ENCODE measurements around the gene PRAMEF20.
A peak's percentile ranks its signal among the peaks of the same experiment; 100 is the strongest.
"Not testable (repeated sequence)": the region's sequence is repeated elsewhere in the genome, so short reads cannot be mapped to it uniquely, and the experiment has no call there.

Gene PRAMEF20

GRCh38 chr1:13410150-13410549 lies at the start of gene PRAMEF20:
TSS of gene PRAMEF20 (plus strand) at chr1:13410450. CDS start at chr1:13416355, 5,905 bp downstream.
- intact Hi-C loops (cut with DNase I); DNase-seq: not testable (repeated sequence)

- intact Hi-C loops (cut with DNase I); DNase-seq: not testable (repeated sequence)
These were observed 47.9 kb upstream of the PRAMEF20 start for GRCh38 chr1:13362364-13362763.

- intact Hi-C loops (cut with DNase I); DNase-seq: not testable (repeated sequence)
These were observed 45.3 kb upstream of the PRAMEF20 start for GRCh38 chr1:13364928-13365327.

GRCh38 chr1:13366536-13366935 lies 43.7 kb upstream of the PRAMEF20 start:
- not testable (repeated sequence) for DNase-seq

GRCh38 chr1:13368544-13368943 lies 41.7 kb upstream of the PRAMEF20 start:
- peak in 2 of 10 donors; percentile 26 to 41 for DNase-seq
- intact Hi-C loops (cut with DNase I) = not testable (repeated sequence)

More at GRCh38 chr1:13366536-13366935, 43.7 kb upstream of the PRAMEF20 start:
- intact Hi-C loops (cut with DNase I) = not testable (repeated sequence)

- DNase-seq; intact Hi-C loops (cut with DNase I): not testable (repeated sequence)
These were observed 31.3 kb upstream of the PRAMEF20 start for GRCh38 chr1:13378983-13379382.

- intact Hi-C loops (cut with DNase I); DNase-seq: not testable (repeated sequence)
These were observed 29.9 kb upstream of the PRAMEF20 start for GRCh38 chr1:13380380-13380779.

- DNase-seq; intact Hi-C loops (cut with DNase I): not testable (repeated sequence)
These were observed 20.9 kb upstream of the PRAMEF20 start, which contains the start of gene PRAMEF17 for GRCh38 chr1:13389332-13389731. TSS of gene PRAMEF17 (plus strand) at chr1:13389632. CDS start at chr1:13389658, 26 bp downstream.

- DNase-seq; intact Hi-C loops (cut with DNase I): not testable (repeated sequence)
These were observed 17.2 kb upstream of the PRAMEF20 start for GRCh38 chr1:13393004-13393403.

GRCh38 chr1:13394761-13395160 lies 15.5 kb upstream of the PRAMEF20 start:
- DNase-seq; intact Hi-C loops (cut with DNase I): not testable (repeated sequence)

GRCh38 chr1:13395311-13395710 lies 14.9 kb upstream of the PRAMEF20 start:
- intact Hi-C loops (cut with DNase I); DNase-seq: not testable (repeated sequence)

- intact Hi-C loops (cut with DNase I) = no loop called here
- DNase-seq = no peak
These were observed 2.4 kb upstream of the PRAMEF20 start for GRCh38 chr1:13407811-13408210.

- intact Hi-C loops (cut with DNase I) = no loop called here
- DNase-seq = peak in 1 of 10 donors; percentile 38
These were observed 20.2 kb downstream of the PRAMEF20 start for GRCh38 chr1:13430495-13430894.

- peak in 1 of 10 donors; percentile 10 for DNase-seq
- intact Hi-C loops (cut with DNase I) = no loop called here
These were observed 22.0 kb downstream of the PRAMEF20 start for GRCh38 chr1:13432251-13432650.

GRCh38 chr1:13433694-13434358 lies 23.6 kb downstream of the PRAMEF20 start:
- intact Hi-C loops (cut with DNase I) = not testable (repeated sequence)

GRCh38 chr1:13435458-13435857 lies 25.2 kb downstream of the PRAMEF20 start:
- intact Hi-C loops (cut with DNase I) = no loop called here
- peak in 1 of 10 donors; percentile 46 for DNase-seq

More at GRCh38 chr1:13433694-13434358, 23.6 kb downstream of the PRAMEF20 start:
- DNase-seq = peak in 1 of 10 donors; percentile 82

GRCh38 chr1:13439104-13439783 lies 29.0 kb downstream of the PRAMEF20 start:
- intact Hi-C loops (cut with DNase I) = not testable (repeated sequence)
- peak in 2 of 10 donors; percentile 47 to 76 for DNase-seq

GRCh38 chr1:13443335-13443979 lies 33.2 kb downstream of the PRAMEF20 start:
- peak in 2 of 10 donors; percentile 15 to 36 for DNase-seq
- intact Hi-C loops (cut with DNase I) = no loop called here

GRCh38 chr1:13450204-13450603 lies 40.0 kb downstream of the PRAMEF20 start:
- peak in 1 of 10 donors; percentile 26 for DNase-seq
- intact Hi-C loops (cut with DNase I) = no loop called here

- peak in 1 of 10 donors; percentile 3 for DNase-seq
These were observed 41.2 kb downstream of the PRAMEF20 start for GRCh38 chr1:13451399-13451965.

More at GRCh38 chr1:13451399-13451965, 41.2 kb downstream of the PRAMEF20 start:
- intact Hi-C loops (cut with DNase I) = no loop called here
